H9 (cell line): Measurements from ENCODE around the gene TSEN15. TPM values are rescaled to one million over a fixed set of nuclear protein-coding genes. Genes with fewer than 3 reads are reported as not detected.

Experiments
- DNase-seq: peaks from one replicate; pipeline ENCODE4 v3.0.0-alpha.2; 2017
- H2AFZ ChIP-seq: one replicate; pipeline ENCODE4 v1.6.1; 2013; ENCODE audit warnings: mild to moderate bottlenecking, low read length, control low read depth, moderate library complexity
- H2AK5ac ChIP-seq: 2 replicates; pipeline ENCODE4 v1.6.1; 2013; ENCODE audit warnings: low read length, control low read depth, mixed read lengths; ENCODE audit not compliant: insufficient read length
- H2BK120ac ChIP-seq: one replicate; pipeline ENCODE4 v1.6.1; 2013; ENCODE audit warnings: low read depth, mild to moderate bottlenecking, low read length, control low read depth, inconsistent platforms; ENCODE audit not compliant: poor library complexity, severe bottlenecking
- H2BK12ac ChIP-seq: 2 replicates; pipeline ENCODE4 v1.6.1; 2013; ENCODE audit warnings: low read length, control low read depth, mixed read lengths, low read depth; ENCODE audit not compliant: insufficient read length
- H2BK15ac ChIP-seq: 2 replicates; pipeline ENCODE4 v1.6.1; 2013; ENCODE audit warnings: low read depth, low read length, control low read depth
- H2BK20ac ChIP-seq: one replicate; pipeline ENCODE4 v1.6.1; 2013; ENCODE audit warnings: low read depth, mild to moderate bottlenecking, low read length, control low read depth, inconsistent platforms; ENCODE audit not compliant: poor library complexity, severe bottlenecking
- H2BK5ac ChIP-seq: 2 replicates; pipeline ENCODE4 v1.6.1; 2013; ENCODE audit warnings: low read length, control low read depth, mixed read lengths; ENCODE audit not compliant: insufficient read length
- H3K14ac ChIP-seq: 2 replicates; pipeline ENCODE4 v1.6.1; 2013; ENCODE audit warnings: low read length, control low read depth; ENCODE audit not compliant: insufficient read depth
- H3K18ac ChIP-seq: 2 replicates; pipeline ENCODE4 v1.6.1; 2013; ENCODE audit warnings: low read depth, mild to moderate bottlenecking, mixed read lengths, low read length, control low read depth; ENCODE audit not compliant: insufficient read length
- H3K23ac ChIP-seq: 2 replicates; pipeline ENCODE4 v1.6.1; 2013; ENCODE audit warnings: low read length, control low read depth, mixed read lengths, low read depth; ENCODE audit not compliant: insufficient read length
- H3K23me2 ChIP-seq: 2 replicates; pipeline ENCODE4 v1.6.1; 2013; ENCODE audit warnings: low read depth, mild to moderate bottlenecking, mixed read lengths, low read length, control low read depth; ENCODE audit not compliant: insufficient read length, poor library complexity, severe bottlenecking
- H3K27ac ChIP-seq: 2 replicates; pipeline ENCODE4 v1.5.1; 2013; ENCODE audit warnings: low read length, control low read depth, mixed read lengths, low read depth; ENCODE audit not compliant: insufficient read length
- H3K27me3 ChIP-seq: 2 replicates; pipeline ENCODE4 v1.6.1; 2013; ENCODE audit warnings: low read length, control low read depth, inconsistent platforms; ENCODE audit not compliant: insufficient read depth
- H3K4ac ChIP-seq: 2 replicates; pipeline ENCODE4 v1.6.1; 2013; ENCODE audit warnings: low read depth, mild to moderate bottlenecking, control low read depth, inconsistent platforms, low read length, moderate library complexity
- H3K4me1 ChIP-seq: 2 replicates; pipeline ENCODE4 v1.6.1; 2013; ENCODE audit warnings: low read length, control low read depth, inconsistent platforms; ENCODE audit not compliant: insufficient read depth
- H3K4me2 ChIP-seq: 2 replicates; pipeline ENCODE4 v1.6.1; 2013; ENCODE audit warnings: low read length, control low read depth, mixed read lengths; ENCODE audit not compliant: insufficient read length, insufficient read depth
- H3K56ac ChIP-seq: 2 replicates; pipeline ENCODE4 v1.6.1; 2013; ENCODE audit warnings: low read depth, mild to moderate bottlenecking, mixed read lengths, low read length, control low read depth; ENCODE audit not compliant: insufficient read length
- H3K79me1 ChIP-seq: 2 replicates; pipeline ENCODE4 v1.6.1; 2013; ENCODE audit warnings: low read depth, mild to moderate bottlenecking, moderate library complexity, low read length, control low read depth, inconsistent platforms; ENCODE audit not compliant: insufficient read depth, poor library complexity, severe bottlenecking
- H3K79me2 ChIP-seq: 2 replicates; pipeline ENCODE4 v1.6.1; 2013; ENCODE audit warnings: low read length, control low read depth, inconsistent platforms; ENCODE audit not compliant: insufficient read depth
- H3K9ac ChIP-seq: 2 replicates; pipeline ENCODE4 v1.6.1; 2013; ENCODE audit warnings: low read length, control low read depth, mixed read lengths; ENCODE audit not compliant: insufficient read length; ENCODE audit errors: extremely low read depth
- H3K9me3 ChIP-seq: one replicate; pipeline ENCODE4 v1.6.1; 2013; ENCODE audit warnings: low read depth, low read length, inconsistent platforms; ENCODE audit not compliant: control insufficient read depth
- H3T11ph ChIP-seq: one replicate; pipeline ENCODE4 v1.6.1; 2013; ENCODE audit warnings: mild to moderate bottlenecking, low read length, control low read depth, inconsistent platforms
- H4K20me1 ChIP-seq: one replicate; pipeline ENCODE4 v1.6.1; 2013; ENCODE audit not compliant: control insufficient read depth, insufficient read length, insufficient read depth
- H4K5ac ChIP-seq: 2 replicates; pipeline ENCODE4 v1.6.1; 2013; ENCODE audit warnings: low read depth, mild to moderate bottlenecking, mixed read lengths, low read length, control low read depth; ENCODE audit not compliant: insufficient read length
- H4K8ac ChIP-seq: replicated peaks from 2 replicates; pipeline ENCODE4 v1.6.1; 2013; ENCODE audit warnings: low read length, control low read depth, mixed read lengths, low read depth; ENCODE audit not compliant: insufficient read length
- H4K91ac ChIP-seq: 2 replicates; pipeline ENCODE4 v1.6.1; 2013; ENCODE audit warnings: low read depth, mild to moderate bottlenecking, moderate library complexity, mixed read lengths, low read length, control low read depth; ENCODE audit not compliant: insufficient read length
- H3K27ac Mint-ChIP-seq, 3 experiments: 2 replicates in 2 of 3; 3 replicates in 1 of 3; pipeline ENCODE4 v1.8.0; 2020 to 2021; ENCODE audit warnings: mixed read lengths in 3 of 3, mild to moderate bottlenecking in 1 of 3, moderate library complexity in 1 of 3
- H3K27me3 Mint-ChIP-seq: 2 replicates; pipeline ENCODE4 v1.8.0; 2021; ENCODE audit warnings: low read depth, mild to moderate bottlenecking, moderate library complexity, mixed read lengths
- H3K36me3 Mint-ChIP-seq, 3 experiments: 2 replicates in 2 of 3; 3 replicates in 1 of 3; pipeline ENCODE4 v1.8.0; 2020 to 2021; ENCODE audit warnings: low read depth in 3 of 3, mixed read lengths in 3 of 3; ENCODE audit not compliant: insufficient read depth in 1 of 3
- H3K4me1 Mint-ChIP-seq, 2 experiments: 2 replicates each; pipeline ENCODE4 v1.8.0; 2020; ENCODE audit warnings: mixed read lengths in 2 of 2
- H3K4me3 Mint-ChIP-seq, 2 experiments: 2 replicates in 1 of 2; 3 replicates in 1 of 2; pipeline ENCODE4 v1.8.0; 2020 to 2021; ENCODE audit warnings: mild to moderate bottlenecking in 2 of 2, mixed read lengths in 2 of 2, moderate library complexity in 1 of 2
- H3K9me3 Mint-ChIP-seq, 2 experiments: 2 replicates in 1 of 2; 3 replicates in 1 of 2; pipeline ENCODE4 v1.8.0; 2020; ENCODE audit warnings: mild to moderate bottlenecking in 2 of 2, mixed read lengths in 2 of 2, moderate library complexity in 1 of 2
- CTCF ChIP-seq: fragments of 200-600 bp; sonication (generic); conservative IDR thresholded peaks from 3 replicates; pipeline ENCODE4 v1.8.0; 2021; ENCODE audit warnings: antibody characterized with exemption, mild to moderate bottlenecking
- WGBS: extraction: QIAGEN DNeasy Blood & Tissue Kit; methylation state at CpG from one replicate; pipeline ENCODE4 v1.1.7; 2013; ENCODE audit warnings: missing lambda C conversion rate, low lambda C conversion rate, mixed read lengths; ENCODE audit not compliant: insufficient read length; ENCODE audit errors: extremely low coverage; 5-methylcytosine and 5-hydroxymethylcytosine counted together
- total RNA-seq: library from RNA; stranded (reverse); gene quantifications from 2 replicates; pipeline ENCODE4 v1.2.1, GENCODE V29; 2021

TSEN15 gene
- total RNA-seq, 1 experiment from 2014 or later, result 21.9 TPM

DNA sequence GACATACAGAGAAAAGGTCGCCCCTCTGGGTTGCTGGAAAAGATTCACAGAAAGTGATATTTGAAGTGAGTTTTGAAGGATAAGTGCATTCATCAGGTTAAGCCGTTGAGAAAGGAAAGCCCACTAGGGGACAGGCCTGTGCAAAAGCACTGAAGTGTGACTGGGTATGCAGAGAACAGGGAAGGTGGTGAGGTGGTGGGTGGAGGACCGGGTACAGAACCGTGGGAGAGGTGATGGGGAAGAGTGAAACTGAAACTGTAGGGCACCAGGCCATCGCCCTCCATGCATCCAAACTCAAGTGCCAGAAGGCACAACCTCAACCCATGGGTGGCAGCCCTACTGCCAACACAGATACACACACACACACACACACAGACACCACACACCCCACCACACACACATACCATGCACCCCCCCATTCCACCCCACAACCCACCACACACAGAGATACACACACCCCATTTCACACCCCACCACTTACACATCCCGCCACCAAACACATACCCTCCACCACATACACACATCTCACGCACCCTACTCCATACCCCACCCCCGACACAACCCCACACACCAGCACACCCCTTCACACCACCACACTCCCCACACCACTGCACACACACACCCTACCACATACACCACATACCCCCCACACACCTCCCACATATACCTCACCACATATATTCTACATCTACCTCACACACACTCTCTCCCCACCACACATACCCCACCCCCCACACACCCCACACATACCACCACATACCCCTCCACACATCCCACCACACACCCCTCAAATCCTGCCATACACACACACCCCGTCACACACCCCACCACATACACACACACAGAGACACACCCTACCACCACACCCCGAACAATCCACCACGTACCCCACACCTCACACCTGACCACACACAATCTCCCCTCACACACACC, 59.0 kb downstream of the TSEN15 start:
- Histone ChIP-seq H2BK120ac (no peak overlapping the region), H4K5ac (no peak overlapping the region)

More for the DNA sequence above, 59.0 kb downstream of the TSEN15 start:
- Histone ChIP-seq H4K91ac (no peak overlapping the region), H3K9ac (no peak overlapping the region), H3K56ac (no peak overlapping the region), H3K23ac (no peak overlapping the region), H3K27me3 (no peaks in the 10 kb centered on the region), H3K27ac (no peak overlapping the region), H3K14ac (no peak overlapping the region), H3K4me1 (no peaks in the 10 kb centered on the region; the same call in 1 of the 2 replicates), H2BK12ac (no peak overlapping the region), H2AFZ (no peak overlapping the region), H3K79me1 (no peaks in the 10 kb centered on the region), H2BK20ac (no peak overlapping the region), H3K9me3 (no peaks in the 10 kb centered on the region), H4K20me1 (no peaks in the 10 kb centered on the region), H3K18ac (no peak overlapping the region), H2BK15ac (no peak overlapping the region), H3K23me2 (no peaks in the 10 kb centered on the region), H4K8ac (no peak overlapping the region), H3K4me2 (no peak overlapping the region), H2AK5ac (no peak overlapping the region), H3K4ac (no peak overlapping the region), H3K79me2 (no peaks in the 10 kb centered on the region), H2BK5ac (no peak overlapping the region), H3T11ph (no peak overlapping the region)
- peaks cover 6 to 10% of the 10 kb centered on the region in 2 experiments; a peak in 3 of 4 replicates for H3K4me1 Mint-ChIP-seq
- DNase-seq, result peak; percentile 29
- H3K4me3 Mint-ChIP-seq, result no peak overlapping the region
- peaks cover 0 to 2% of the 10 kb centered on the region in 2 experiments; a peak in 2 of 5 replicates for H3K9me3 Mint-ChIP-seq
- H3K27ac Mint-ChIP-seq, result no peak overlapping the region
- 100% methylated on average over 5 of the region's 11 CpGs for WGBS
- H3K27me3 Mint-ChIP-seq, result no peaks in the 10 kb centered on the region
- peak; percentile 41; the same call in 2 of the 3 replicates for TF ChIP-seq CTCF
- H3K36me3 Mint-ChIP-seq, result peaks cover 0 to 8% (median 4%) of the 10 kb centered on the region in 3 experiments; a peak in 4 of 7 replicates
